ENCODE results near the gene HMGB1. TPM values are rescaled to one million over a fixed set of nuclear protein-coding genes. Genes with fewer than 3 reads are reported as not detected.

Gene HMGB1
- total RNA-seq, 1 donor from 2014 or later, result 603 TPM

DNA sequence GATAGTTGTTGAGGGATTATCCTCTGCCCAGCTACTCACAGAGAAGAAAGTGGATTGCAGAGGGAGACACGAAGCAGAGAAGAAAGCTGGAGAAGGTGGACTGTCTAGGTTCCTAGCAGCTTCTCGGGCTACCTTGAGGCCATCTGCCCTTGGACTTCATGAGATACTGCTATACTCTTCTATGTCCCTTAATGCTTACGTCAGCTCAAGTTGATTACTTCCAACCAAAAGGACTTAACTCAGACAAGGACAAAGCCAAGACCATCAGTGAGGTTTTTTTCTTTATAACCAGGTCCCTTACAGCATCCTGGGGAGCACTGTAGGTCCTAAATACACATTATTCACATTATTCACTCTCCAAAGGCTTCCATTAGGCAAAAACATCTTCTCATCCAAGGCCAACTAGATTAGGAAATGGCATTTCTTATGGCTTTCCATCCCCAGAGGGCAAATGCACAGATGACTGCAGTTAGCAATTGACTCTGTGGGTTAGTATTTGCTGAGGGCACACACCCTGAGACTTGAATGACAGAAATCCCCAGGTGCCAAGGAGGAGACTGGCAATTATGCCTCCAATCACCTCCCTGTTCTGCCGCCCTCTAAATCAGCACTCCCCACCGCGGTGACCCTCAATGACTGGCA, 47.5 kb downstream of the HMGB1 start:
- H3K27ac Mint-ChIP-seq, result no peak overlapping the region
- H3K4me1 Mint-ChIP-seq (ENCODE audit: low read depth), result peaks cover 25% of the 10 kb centered on the region
- no peak for DNase-seq (ENCODE audit: low spot score)
- intact Hi-C loops (cut with micrococcal nuclease), result no loop called here
- no peak overlapping the region for H3K4me3 Mint-ChIP-seq (ENCODE audit: low read depth)
- H3K27me3 Mint-ChIP-seq (ENCODE audit: low read depth), result no peaks in the 10 kb centered on the region
- no peaks in the 10 kb centered on the region for H3K36me3 Mint-ChIP-seq (ENCODE audit: low read depth)
- no peaks in the 10 kb centered on the region for H3K9me3 Mint-ChIP-seq

GRCh38 chr13:30416471-30416870, 49.3 kb downstream of the HMGB1 start:
- H3K4me1 Mint-ChIP-seq (ENCODE audit: low read depth), result peaks cover 22% of the 10 kb centered on the region
- no peak for DNase-seq (ENCODE audit: low spot score)
- no peaks in the 10 kb centered on the region for H3K27me3 Mint-ChIP-seq (ENCODE audit: low read depth)
- no peak overlapping the region for H3K27ac Mint-ChIP-seq
- intact Hi-C loops (cut with micrococcal nuclease), result no loop called here
- H3K36me3 Mint-ChIP-seq (ENCODE audit: low read depth), result no peaks in the 10 kb centered on the region
- no peaks in the 10 kb centered on the region for H3K9me3 Mint-ChIP-seq
- H3K4me3 Mint-ChIP-seq (ENCODE audit: low read depth), result no peak overlapping the region

GRCh38 chr13:30415430-30416030, 50.2 kb downstream of the HMGB1 start:
- DNase-seq (ENCODE audit: low spot score), result no peak
- intact Hi-C loops (cut with micrococcal nuclease), result no loop called here
- no peaks in the 10 kb centered on the region for H3K27me3 Mint-ChIP-seq (ENCODE audit: low read depth)
- H3K36me3 Mint-ChIP-seq (ENCODE audit: low read depth), result no peaks in the 10 kb centered on the region
- H3K9me3 Mint-ChIP-seq, result no peaks in the 10 kb centered on the region
- H3K27ac Mint-ChIP-seq, result no peak overlapping the region
- H3K4me3 Mint-ChIP-seq (ENCODE audit: low read depth), result no peak overlapping the region
- peaks cover 16% of the 10 kb centered on the region for H3K4me1 Mint-ChIP-seq (ENCODE audit: low read depth)

DNA sequence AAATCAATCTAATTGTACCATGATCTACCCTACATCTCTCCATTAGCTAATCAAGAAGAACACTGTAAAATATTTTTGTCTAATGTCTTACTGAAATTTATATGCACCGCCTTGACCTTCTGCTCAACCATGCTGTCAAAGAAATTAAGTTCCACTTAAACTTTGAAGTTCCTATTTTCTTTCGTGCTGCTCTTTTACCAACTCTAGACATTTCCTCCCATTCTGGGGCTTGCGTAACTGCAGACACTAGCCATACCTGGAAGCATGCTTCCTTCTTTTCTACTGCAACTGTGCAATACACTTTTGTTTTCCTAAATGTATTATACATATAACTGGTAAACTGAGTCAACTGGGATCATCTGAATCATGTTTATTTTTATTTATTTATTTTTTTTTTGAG, 51.9 kb downstream of the HMGB1 start:
- DNase-seq (ENCODE audit: low spot score), result no peak
- Mint-ChIP-seq H3K4me1 (ENCODE audit: low read depth) (peaks cover 19% of the 10 kb centered on the region), H3K36me3 (ENCODE audit: low read depth) (no peaks in the 10 kb centered on the region), H3K9me3 (no peaks in the 10 kb centered on the region), H3K4me3 (ENCODE audit: low read depth) (no peak overlapping the region), H3K27me3 (ENCODE audit: low read depth) (no peaks in the 10 kb centered on the region), H3K27ac (no peak overlapping the region)
- intact Hi-C loops (cut with micrococcal nuclease), result no loop called here

DNA sequence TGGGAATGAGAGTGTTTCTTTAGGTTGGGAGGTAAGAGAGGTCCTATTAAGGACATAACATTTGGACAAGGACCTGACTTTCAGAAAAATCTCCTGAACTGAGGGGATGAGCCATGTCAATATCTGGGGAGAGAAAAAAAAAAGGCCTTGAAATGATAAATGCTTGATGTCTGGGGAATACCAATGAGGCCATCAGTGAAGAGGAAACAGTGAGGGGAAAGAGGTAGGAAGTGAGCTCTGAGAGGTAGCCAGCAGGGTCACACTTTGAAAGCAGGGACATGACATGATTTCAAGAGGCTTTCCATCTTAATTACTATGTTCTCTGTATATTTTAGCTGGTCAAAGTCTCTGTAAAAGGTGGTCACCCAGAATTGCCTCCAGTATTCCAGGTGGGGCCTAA, 53.4 kb downstream of the HMGB1 start:
- H3K36me3 Mint-ChIP-seq (ENCODE audit: low read depth), result no peaks in the 10 kb centered on the region
- no peaks in the 10 kb centered on the region for H3K9me3 Mint-ChIP-seq
- no peak overlapping the region for H3K4me3 Mint-ChIP-seq (ENCODE audit: low read depth)
- DNase-seq (ENCODE audit: low spot score), result no peak
- peaks cover 27% of the 10 kb centered on the region for H3K4me1 Mint-ChIP-seq (ENCODE audit: low read depth)
- H3K27ac Mint-ChIP-seq, result no peak overlapping the region
- intact Hi-C loops (cut with micrococcal nuclease), result no loop called here
- H3K27me3 Mint-ChIP-seq (ENCODE audit: low read depth), result no peaks in the 10 kb centered on the region

DNA sequence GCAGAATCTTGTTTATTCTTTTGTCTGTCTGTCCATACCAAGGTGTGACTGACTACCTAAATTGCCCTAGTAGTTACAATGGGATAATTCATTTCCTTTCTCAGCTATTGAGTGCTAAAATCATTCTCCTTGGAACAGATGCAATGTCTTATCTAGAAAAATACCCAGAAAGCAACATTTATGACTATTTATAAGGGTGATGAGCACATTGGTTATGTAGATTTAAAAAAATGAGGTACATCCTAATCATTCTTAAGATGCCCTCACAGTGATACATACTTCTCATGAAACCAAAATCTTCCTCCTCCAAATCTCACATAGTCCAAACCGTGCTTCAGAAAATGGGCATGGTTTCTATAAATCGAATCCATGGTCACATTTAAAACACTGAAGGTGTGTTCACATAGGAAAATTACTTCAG, 55.0 kb downstream of the HMGB1 start:
- DNase-seq (ENCODE audit: low spot score), result no peak
- no peaks in the 10 kb centered on the region for H3K9me3 Mint-ChIP-seq
- no peak overlapping the region for H3K27ac Mint-ChIP-seq
- no peaks in the 10 kb centered on the region for H3K27me3 Mint-ChIP-seq (ENCODE audit: low read depth)
- no peak overlapping the region for H3K4me3 Mint-ChIP-seq (ENCODE audit: low read depth)
- H3K4me1 Mint-ChIP-seq (ENCODE audit: low read depth), result peaks cover 29% of the 10 kb centered on the region
- intact Hi-C loops (cut with micrococcal nuclease), result no loop called here
- H3K36me3 Mint-ChIP-seq (ENCODE audit: low read depth), result no peaks in the 10 kb centered on the region

GRCh38 chr13:30409886-30410704, 55.6 kb downstream of the HMGB1 start:
- Mint-ChIP-seq H3K27me3 (ENCODE audit: low read depth) (no peaks in the 10 kb centered on the region), H3K36me3 (ENCODE audit: low read depth) (no peaks in the 10 kb centered on the region), H3K27ac (no peak overlapping the region), H3K9me3 (no peaks in the 10 kb centered on the region), H3K4me3 (ENCODE audit: low read depth) (no peak overlapping the region), H3K4me1 (ENCODE audit: low read depth) (peaks cover 22% of the 10 kb centered on the region)
- DNase-seq (ENCODE audit: low spot score), result no peak
- intact Hi-C loops (cut with micrococcal nuclease), result loop anchor here (2.0 to 10.0 kb wide), 5 partner anchors 15 to 635 kb away; partner anchors contain the start of gene USPL1

DNA sequence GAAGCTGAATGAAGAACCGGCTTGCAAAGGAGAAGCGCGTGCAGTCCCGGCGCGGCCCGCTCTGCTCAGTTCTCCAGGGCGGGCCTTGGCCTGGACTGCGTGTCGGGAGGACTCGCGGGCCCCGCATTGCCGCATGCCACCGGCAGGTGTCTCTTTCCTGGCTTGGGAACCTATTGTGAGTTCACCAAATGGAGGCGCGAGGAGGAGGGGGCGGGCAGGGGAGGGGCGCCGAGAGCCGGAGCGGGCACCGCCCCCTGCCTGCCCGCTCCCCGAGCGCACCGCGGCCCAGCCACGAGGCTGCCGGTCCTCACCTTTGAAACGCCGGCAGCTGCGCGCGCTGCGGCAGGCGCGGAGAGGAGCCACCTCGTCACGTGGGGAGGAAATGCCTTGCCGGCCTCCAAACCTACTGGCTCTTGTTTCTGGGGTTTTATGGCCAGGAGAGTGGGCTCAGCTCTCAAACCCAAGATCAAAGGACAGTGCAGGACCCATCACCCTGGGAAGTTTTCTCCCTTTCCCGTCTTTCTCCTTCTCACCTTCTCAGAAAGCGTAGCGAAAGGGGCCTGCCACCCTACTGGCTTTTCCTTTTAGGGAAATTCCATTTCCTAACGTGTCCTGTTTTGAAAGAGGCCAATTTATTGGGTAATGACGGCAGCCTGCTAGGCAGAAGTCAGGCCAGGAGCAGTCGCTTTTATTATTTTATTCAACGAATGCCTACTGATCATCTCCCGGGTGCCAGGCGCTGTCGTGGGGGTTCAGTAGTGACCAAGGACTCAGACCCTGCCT, 57.2 kb downstream of the HMGB1 start:
- peak; percentile 89 for DNase-seq (ENCODE audit: low spot score)
- Mint-ChIP-seq H3K4me1 (ENCODE audit: low read depth) (peaks cover 21% of the 10 kb centered on the region), H3K27me3 (ENCODE audit: low read depth) (no peaks in the 10 kb centered on the region), H3K27ac (peak overlapping the region; percentile 40), H3K4me3 (ENCODE audit: low read depth) (no peak overlapping the region), H3K36me3 (ENCODE audit: low read depth) (no peaks in the 10 kb centered on the region), H3K9me3 (no peaks in the 10 kb centered on the region)
- intact Hi-C loops (cut with micrococcal nuclease), result loop anchor here (1.0 to 10.0 kb wide), 8 partner anchors 13 to 636 kb away; partner anchors contain the start of gene USPL1

- Mint-ChIP-seq H3K9me3 (no peaks in the 10 kb centered on the region), H3K4me1 (ENCODE audit: low read depth) (peaks cover 19% of the 10 kb centered on the region), H3K4me3 (ENCODE audit: low read depth) (no peak overlapping the region), H3K27me3 (ENCODE audit: low read depth) (no peaks in the 10 kb centered on the region), H3K36me3 (ENCODE audit: low read depth) (no peaks in the 10 kb centered on the region), H3K27ac (no peak overlapping the region)
- no peak for DNase-seq (ENCODE audit: low spot score)
- intact Hi-C loops (cut with micrococcal nuclease), result loop anchor here (5.0 to 10.0 kb wide), 2 partner anchors 210 to 638 kb away; partner anchors contain the start of gene USPL1
These were observed 58.8 kb downstream of the HMGB1 start for GRCh38 chr13:30406779-30407416.

Other genes starting within 250 kb of the HMGB1 start
- 10.8 and 13.0 TPM in 2 replicates for gene KATNAL1, start 158.4 kb downstream of the HMGB1 start, total RNA-seq
- not detected in 2 replicates for gene UBE2L5, start 43.4 kb downstream of the HMGB1 start, total RNA-seq
- gene USPL1, start 152.0 kb upstream of the HMGB1 start, total RNA-seq, result 14.0 and 14.3 TPM in 2 replicates